ENCODE results near the gene TM4SF4. TPM values are rescaled to one million over a fixed set of nuclear protein-coding genes. Genes with fewer than 3 reads are reported as not detected.
A peak's percentile ranks its signal among the peaks of the same experiment; 100 is the strongest.

TM4SF4 gene
- total RNA-seq, 1 donor from 2014 or later = not detected

DNA sequence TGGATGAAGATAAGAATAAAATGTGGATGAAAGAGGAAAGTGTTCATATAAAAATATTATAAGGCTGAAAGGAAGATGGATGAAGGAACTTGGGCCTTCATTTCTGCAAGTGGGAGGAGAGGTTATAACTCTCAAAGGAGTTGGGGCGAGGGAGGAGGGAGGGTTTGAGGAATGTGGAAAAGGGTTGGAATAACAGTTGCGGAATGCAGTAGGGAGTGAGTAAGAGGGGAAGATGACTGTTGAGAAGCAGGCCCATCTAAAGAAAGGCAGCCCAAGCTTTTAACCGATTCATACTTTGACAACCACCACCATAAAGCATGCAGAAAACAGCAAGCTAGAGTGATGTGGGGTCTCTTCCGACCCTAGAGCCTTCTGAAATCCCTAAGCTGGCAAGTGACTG lies 8.3 kb upstream of the TM4SF4 start:
- ATAC-seq = peak; percentile 59 to 78
- TF ChIP-seq, protein P1, sequence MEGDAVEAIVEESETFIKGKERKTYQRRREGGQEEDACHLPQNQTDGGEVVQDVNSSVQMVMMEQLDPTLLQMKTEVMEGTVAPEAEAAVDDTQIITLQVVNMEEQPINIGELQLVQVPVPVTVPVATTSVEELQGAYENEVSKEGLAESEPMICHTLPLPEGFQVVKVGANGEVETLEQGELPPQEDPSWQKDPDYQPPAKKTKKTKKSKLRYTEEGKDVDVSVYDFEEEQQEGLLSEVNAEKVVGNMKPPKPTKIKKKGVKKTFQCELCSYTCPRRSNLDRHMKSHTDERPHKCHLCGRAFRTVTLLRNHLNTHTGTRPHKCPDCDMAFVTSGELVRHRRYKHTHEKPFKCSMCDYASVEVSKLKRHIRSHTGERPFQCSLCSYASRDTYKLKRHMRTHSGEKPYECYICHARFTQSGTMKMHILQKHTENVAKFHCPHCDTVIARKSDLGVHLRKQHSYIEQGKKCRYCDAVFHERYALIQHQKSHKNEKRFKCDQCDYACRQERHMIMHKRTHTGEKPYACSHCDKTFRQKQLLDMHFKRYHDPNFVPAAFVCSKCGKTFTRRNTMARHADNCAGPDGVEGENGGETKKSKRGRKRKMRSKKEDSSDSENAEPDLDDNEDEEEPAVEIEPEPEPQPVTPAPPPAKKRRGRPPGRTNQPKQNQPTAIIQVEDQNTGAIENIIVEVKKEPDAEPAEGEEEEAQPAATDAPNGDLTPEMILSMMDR (IDR thresholded peaks at IDR 0.05) = no peak
- no peaks in the 10 kb centered on the region for H3K27me3 ChIP-seq (ENCODE audit: low read depth)
- intact Hi-C loops (cut with DNase I) = no loop called here
- H3K36me3 ChIP-seq = no peaks in the 10 kb centered on the region
- H3K27ac ChIP-seq = no peak overlapping the region
- DNase-seq = no peak
- H3K4me3 ChIP-seq = no peak overlapping the region
- no peaks in the 10 kb centered on the region for H3K9me3 ChIP-seq
- peaks cover 4% of the 10 kb centered on the region for H3K4me1 ChIP-seq

GRCh38 chr3:149468504-149469212 lies 5.8 kb upstream of the TM4SF4 start:
- Histone ChIP-seq H3K36me3 (no peaks in the 10 kb centered on the region), H3K27ac (no peak overlapping the region), H3K9me3 (no peaks in the 10 kb centered on the region), H3K27me3 (ENCODE audit: low read depth) (no peaks in the 10 kb centered on the region), H3K4me3 (no peak overlapping the region), H3K4me1 (peaks cover 16% of the 10 kb centered on the region)
- TF ChIP-seq, protein P1 (IDR thresholded peaks at IDR 0.05) = no peak
- ATAC-seq (no peak), DNase-seq (no peak)
- intact Hi-C loops (cut with DNase I) = no loop called here

DNA sequence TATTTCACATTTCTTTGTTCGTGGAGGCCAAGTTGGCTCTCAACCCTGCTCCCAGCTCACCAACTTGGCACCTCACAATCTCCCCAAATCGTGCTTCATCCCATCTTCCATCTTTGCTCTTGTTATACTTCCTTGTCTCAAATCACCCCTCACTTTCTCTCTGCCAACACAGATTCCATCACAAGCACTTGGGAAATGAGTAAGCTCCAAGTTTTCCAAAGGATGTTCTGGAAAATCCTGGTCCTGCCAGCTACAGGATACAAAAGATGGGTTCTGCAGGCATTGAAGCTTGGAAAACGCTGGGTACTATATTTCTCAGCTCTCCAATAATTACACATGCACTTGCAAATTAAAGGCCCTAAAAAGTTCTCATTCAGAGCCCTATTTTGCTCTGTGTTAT lies 4.1 kb upstream of the TM4SF4 start:
- Histone ChIP-seq H3K4me1 (peaks cover 29% of the 10 kb centered on the region), H3K27me3 (ENCODE audit: low read depth) (no peaks in the 10 kb centered on the region), H3K36me3 (no peaks in the 10 kb centered on the region), H3K4me3 (no peak overlapping the region), H3K9me3 (no peaks in the 10 kb centered on the region), H3K27ac (no peak overlapping the region)
- ATAC-seq (no peak), DNase-seq (no peak)
- TF ChIP-seq, protein P1 (IDR thresholded peaks at IDR 0.05) = no peak
- intact Hi-C loops (cut with DNase I) = loop anchor here (10.0 kb wide), 1 partner anchor 76 kb away; no protein-coding TSS in a partner anchor

DNA sequence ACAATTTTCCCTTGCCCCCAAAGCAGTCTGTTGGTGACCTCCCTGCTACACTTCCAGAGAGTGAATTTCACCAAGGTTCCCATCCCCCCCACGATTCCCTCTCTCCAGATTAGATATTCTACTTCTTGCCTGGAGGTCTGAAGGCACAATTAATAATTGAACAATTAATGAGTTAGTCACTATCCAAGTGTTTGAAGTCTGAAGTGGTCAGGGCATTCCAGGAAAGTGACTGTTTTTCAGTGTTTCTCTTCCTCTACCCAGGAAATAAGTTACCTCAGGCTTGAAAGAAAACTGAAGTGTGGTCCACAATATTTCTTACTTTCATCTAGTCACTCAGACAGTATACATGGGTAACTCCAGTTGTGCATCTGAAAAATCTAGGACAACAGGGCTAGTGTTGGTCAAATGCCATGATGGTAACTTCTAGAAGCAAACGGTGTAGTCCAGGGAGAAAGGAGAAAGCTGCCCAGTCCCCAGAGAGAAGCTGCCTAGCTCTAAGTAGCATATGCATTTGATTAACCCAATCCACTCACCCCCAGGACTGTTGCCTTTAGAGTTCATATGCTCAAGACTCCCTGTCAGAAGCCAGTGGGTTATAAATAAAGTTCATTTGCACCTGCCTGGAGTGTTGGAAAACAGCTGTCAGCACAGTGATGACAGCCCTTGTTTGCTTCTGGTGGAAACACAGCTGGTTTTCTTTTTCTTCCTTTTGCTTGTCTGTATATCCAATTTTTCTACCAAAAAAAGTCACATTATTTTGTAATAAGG lies 2.3 kb upstream of the TM4SF4 start:
- H3K27ac ChIP-seq = peak overlapping the region; percentile 71

More for the DNA sequence above, 2.3 kb upstream of the TM4SF4 start:
- Histone ChIP-seq H3K4me3 (no peak overlapping the region), H3K36me3 (no peaks in the 10 kb centered on the region), H3K9me3 (no peaks in the 10 kb centered on the region), H3K27me3 (ENCODE audit: low read depth) (no peaks in the 10 kb centered on the region), H3K4me1 (peaks cover 29% of the 10 kb centered on the region)
- intact Hi-C loops (cut with DNase I) = loop anchor here (10.0 kb wide), 1 partner anchor 77 kb away; no protein-coding TSS in a partner anchor
- ATAC-seq (peak in 1 of 2 donors; percentile 33), DNase-seq (no peak)
- TF ChIP-seq, protein P1 (IDR thresholded peaks at IDR 0.05) = no peak

All from lower lobe of right lung (tissue), 2 donors.